GM19468 (cell line): Measurements from ENCODE around the gene KPNA6.
"Not testable (repeated sequence)": the region's sequence is repeated elsewhere in the genome, so short reads cannot be mapped to it uniquely, and the experiment has no call there.

Source experiments
- ATAC-seq: cut with Tn5 transposase; IDR thresholded peaks from one replicate; pipeline ENCODE4 v1.9.1; 2021; ENCODE audit warnings: mild to moderate bottlenecking, moderate library complexity, moderate number of reproducible peaks; ENCODE audit not compliant: unreplicated experiment; ENCODE audit errors: extremely low read depth

Gene KPNA6

DNA sequence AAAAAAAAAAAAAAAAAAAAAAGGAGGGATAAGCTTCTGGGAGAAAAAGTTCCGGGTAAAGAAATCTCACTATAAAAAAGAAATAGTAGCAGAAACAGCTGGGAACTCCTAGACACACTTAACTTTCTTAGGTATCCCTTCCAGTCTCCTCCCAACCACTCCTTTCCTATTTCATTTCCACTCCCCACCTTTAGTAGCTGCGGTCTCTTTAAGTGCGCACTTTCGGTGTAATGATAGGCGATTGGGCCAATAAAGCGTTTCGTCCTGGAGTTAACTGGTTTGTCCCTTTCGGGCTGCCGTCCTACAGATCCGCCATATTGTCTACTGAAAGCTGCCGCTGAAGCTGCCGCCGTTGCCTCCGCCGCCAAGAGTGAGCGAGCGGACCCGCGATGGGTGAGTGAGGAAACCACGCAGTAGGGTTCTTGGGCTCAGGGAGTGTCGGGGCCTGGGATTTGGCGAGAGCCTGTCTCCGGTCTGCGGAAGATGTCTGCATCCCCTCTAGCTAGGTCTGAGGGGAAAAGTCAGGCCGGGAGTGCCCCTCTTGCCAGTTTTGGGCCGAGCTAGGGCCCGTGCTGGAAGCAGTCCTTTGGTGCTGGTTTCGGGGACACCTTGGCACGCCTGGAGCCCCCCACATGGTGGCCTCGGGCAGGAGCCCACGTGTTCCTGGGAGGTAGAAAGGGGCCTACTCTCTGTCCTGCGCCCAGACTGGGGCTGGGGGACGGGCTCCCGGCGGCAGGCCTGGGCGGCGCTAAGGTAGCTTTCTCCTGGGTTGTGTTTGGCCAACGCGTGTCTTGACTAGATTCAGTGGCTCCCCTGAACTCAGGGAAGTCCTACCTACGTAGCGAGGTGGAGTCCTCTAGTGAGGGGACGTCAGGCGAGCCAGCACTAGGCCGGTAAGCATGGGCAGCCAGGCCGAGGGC lies at the start of gene KPNA6:
TSS of gene KPNA6 (plus strand) at position 315 of the 920 bp plus-strand sequence. CDS start at position 390, 75 bp downstream.
- ATAC-seq = peak; percentile 37

DNA sequence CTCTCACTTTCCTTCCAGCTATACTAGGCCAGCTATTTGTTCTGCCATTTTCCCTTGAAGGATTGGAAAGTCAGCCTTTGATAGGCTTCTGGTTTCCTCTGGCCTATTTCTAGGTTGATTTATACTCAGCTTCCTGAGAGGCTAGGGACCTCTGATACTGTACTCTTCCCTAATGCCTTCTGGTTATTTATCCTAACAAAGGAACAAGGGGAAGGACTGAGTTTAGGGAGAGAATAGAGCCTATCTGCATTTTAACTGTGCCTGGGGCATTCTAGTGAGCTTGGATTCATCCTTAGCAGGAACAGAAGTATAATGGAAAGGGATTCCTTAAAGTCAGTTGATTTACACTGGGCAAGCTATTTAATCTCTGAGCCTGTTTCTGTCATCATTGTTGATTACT lies 46.9 kb upstream of the KPNA6 start:
- ATAC-seq = no peak

DNA sequence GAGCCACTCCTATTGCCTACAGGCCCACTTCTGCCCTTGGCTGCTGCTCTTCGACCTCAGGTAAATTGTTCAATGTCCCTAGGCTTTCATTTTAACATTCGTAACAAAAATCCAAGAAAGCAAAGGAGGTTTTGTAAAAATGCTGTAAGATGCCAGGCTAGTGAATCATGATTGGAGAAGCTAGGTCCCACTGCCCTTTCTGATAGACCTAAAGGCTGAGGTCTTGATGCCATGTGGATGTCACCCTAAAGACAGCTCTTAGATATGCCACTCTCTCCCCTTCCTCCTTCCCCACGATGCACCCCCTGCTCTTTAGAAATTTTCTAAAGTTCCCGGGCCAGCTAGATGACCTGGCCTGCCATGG lies 45.0 kb upstream of the KPNA6 start:
- no peak for ATAC-seq

DNA sequence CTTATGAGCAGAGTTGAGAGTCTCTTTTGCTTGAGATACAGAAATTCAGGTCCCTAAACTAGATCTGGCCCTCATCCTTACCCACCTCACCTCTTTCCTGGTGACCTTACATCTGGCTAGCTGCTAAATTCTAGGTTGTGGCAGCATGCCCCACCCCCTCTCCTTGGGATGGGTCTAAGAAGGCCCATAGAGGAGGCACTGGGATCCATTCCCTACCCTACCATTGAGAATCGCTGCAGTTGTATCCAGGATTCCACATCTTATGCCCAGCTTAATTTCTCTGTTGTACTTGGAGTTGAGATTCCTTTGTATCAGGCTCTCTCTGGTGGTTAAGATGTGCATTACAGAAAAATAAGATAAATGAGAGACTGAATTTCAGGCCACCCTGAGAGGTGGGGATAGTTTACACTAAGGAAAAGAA lies 44.6 kb upstream of the KPNA6 start:
- ATAC-seq = no peak

DNA sequence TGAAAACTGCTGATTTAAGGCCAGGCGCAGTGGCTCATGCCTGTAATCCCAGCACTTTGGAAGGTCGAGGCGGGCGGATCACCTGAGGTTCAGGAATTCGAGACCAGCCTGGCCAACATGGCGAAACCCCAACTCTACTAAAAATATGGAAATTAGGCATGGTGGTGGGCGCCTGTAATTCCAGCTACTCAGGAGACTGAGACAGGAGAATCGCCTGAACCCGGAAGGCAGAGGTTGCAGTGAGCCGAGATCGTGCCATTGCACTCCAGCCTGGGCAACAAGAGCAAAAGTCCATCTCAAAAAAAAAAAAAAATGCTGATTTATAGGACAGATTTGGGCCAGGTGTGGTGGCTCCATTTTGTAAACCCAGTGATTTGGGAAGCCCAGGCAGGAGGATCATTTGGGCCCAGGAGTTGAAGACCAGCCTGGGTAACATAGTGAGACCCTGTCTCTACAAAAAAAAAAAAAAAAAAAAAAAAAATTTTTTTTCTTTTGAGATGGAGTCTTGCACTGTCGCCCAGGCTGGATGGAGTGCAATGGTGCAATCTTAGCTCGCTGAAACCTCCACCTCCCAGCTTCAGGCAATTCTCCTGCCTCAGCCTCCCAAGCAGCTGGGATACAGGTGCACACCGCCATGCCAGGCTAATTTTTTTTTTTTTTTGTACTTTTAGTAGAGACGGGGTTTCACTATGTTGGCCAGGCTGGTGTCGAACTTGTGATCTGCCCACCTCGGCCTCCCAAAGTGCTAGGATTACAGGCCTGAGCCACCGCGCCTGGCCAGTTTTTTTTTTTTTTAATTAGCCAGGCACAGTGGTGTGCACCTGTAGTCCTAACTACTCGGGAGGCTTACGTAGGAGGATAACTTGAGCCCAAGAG lies 42.0 kb upstream of the KPNA6 start:
- not testable (repeated sequence) for ATAC-seq

DNA sequence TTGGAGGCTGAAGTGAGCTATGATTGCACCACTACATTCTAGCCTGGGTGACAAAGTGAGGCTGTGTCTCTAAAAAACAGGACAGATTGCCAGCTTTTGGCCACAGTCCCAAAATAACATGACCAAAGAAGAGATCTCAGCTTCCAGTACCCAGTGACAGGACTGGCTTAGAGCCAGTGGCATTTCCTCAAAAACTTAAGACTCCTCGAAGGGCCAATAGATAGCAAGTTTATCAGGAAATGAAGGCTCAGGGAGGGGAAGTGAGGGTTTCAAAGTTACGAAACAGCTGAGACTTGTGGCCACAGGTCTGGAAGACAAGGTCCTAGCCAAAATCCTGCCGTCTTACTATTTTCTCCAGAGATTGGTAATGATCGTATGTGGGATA lies 41.4 kb upstream of the KPNA6 start:
- ATAC-seq = no peak

DNA sequence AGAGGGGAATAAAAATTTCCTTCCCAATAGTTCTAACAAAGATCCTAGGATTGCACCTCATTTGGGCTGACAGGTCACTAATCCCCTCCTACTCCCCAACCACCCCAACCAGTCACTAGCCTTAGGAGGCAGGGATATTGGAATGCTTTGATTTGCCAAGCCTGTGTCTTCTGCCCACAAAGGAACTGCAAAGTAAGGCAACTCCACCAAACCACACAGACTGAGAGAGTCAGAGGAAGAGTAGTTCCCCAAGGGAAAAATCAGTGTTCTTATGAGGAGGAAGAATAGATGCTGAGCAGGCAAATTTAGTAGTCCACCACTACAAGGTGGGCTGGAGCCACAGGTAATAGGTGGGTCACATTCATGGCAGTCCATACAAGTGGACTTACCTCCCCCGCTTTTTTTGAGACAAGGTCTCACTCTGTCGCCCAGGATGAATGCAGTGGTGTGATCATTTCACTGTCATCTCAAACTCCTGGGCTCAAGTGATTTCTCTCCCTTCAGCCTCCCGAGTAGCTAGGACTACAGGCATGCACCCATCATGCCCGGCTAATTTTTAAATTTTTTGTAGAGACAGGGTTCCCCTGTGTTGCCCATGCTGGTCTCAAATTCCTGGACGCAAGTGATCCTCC lies 38.8 kb upstream of the KPNA6 start:
- no peak for ATAC-seq

DNA sequence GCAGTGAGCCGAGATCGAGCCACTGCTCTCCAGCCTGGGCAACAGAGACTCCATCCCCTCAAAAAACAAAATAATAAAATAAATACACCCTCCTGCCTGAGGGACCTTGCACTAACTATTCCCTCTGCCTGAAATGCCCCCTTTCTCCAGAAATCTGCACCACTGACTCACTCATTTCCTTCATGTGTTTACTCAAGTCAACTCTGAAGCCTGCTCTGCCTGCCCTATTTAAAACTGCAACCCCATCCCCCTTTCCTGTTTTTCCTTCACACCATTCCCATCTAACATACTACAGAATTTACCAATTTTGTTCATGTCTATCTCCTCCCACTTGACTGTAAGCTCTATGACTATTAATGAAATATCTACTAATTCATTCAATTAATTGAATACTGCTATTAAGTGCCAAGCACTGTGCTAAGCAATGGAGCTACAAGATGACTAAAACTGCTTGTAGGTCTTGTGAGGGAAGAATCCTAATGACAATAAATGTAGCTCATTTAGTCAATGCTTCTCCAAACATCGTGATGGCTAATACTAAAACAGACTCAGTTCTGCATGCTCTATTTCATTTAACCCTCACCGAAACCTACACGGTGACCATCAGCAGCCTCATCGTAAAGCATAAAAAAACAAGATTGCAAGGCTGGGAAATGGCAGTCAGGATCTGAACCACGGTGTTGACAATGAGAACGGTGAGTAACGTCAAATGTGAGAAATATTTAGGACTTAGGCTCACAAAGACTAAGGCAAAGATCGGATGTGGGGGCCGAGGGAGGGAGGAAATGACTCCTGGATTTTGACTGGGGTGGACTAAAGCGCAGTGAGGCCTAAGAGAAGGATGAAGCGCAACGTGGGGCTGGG lies 35.9 kb upstream of the KPNA6 start:
- ATAC-seq = no peak

DNA sequence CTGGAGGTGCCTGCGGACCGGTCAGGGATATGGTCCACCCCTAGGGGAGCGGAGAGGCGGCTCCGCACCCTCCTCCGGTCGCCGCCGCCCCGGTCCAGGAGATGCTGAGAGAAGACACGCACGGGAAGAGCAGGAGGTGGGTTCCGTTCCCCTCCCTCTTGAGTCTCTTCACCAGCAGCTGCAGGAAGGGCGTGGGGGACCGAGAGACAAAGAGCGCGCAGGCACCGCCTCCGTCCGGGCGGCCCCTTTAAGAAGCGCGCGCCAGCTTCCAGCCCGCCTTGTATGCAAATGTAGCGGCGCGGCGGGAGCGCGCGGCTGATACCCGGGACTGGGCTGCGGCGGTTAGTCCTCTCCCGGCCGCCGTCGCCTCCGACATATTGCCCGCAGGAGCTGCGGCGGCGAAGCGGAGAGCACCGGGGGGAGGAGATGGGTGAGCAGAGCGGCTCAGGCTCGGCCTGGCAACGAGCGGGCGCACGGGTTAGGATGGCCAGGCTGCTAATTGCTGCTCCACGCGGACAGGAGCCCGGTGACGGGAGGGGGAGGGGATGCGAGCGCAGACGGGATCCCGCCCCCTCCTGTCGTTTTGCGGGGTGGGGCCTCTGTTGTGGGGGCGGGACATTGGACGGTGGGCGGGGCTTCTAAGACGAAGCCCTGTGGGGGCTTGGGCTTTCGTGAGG lies 35.1 kb upstream of the KPNA6 start, which contains the start of gene TMEM39B:
TSS of gene TMEM39B (plus strand) at position 318 of the 677 bp plus-strand sequence. CDS start at position 427, 109 bp downstream.
- peak; percentile 74 for ATAC-seq

DNA sequence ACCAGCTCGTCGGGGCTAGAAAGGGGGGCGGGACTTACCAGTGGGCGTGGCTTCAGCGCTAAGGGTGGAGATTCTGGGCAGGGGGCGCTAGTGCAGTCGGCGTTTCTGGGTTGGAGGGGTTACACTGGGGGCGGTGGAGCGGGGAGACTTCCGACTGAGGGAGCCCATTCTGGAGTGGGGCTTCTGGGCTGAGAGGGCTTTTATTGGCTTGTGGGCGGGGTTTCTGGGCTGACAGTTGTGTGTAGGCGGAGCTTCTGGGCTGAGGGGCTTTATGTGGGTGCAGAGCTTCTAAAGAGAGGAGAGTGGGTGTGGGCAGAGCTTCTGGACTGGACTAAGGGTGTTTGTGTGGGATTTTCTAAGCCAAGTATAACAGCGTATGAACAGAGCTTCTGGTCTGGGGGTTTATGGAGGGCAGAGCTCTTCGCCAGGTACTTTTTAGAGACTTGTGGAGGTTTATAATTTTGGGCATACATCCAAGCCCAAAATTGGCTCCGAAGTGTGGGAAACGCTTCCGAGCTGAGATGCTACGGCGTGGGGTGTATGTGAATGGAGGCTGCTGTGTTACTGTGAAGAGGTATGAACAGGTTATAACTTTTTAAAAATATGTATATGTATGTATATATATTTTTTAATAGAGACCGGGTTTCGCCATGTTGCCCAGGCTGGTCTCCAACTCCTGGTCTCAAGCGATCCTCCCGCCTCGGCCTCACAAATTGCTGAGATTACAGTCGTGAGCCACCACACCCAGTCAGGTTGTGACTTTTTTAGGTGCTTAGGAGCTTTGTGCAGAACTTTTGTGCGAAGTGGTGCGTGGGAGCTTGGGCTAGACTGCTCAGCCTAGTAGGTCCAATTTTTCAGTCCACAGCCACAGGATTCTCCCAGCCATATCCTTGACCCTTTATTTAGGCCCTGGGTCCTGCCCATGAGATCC lies 34.3 kb upstream of the KPNA6 start:
- ATAC-seq = no peak

DNA sequence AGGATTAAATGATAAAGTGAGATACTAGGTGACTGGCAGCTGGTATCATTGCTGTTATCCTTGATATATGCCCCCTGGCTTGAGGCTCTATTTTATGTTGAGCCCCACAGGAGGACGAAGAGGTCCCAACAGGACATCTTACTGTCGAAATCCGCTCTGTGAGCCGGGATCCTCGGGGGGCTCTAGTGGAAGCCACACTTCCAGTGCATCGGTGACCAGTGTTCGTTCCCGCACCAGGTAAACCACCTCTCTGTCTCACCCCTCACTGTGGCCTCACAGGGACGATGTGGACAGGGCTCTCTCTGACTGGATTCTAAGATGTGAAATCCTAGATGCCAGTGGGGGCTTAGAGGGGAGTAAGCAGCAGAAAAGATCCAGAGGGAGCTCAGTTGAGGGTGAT lies 33.0 kb upstream of the KPNA6 start:
- no peak for ATAC-seq

DNA sequence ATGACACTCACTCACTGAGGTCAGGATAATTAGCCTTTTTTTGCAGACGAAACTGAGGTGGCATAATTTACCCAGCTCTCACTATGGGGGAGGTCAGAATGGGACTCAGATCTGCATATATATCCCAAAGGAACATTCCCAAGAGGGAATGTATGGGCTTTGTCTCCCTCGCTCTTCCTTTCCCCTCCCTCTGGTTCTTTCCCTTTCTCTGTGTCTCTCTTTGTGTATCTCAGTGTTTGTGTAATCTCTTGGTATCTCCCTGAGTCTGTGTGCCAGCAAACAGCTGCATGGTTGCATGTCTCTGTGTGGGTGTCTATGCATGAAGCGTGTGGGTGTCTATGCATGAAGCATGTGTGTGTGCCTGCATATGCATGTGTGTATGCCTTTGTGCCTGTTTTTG lies 30.4 kb upstream of the KPNA6 start:
- no peak for ATAC-seq

DNA sequence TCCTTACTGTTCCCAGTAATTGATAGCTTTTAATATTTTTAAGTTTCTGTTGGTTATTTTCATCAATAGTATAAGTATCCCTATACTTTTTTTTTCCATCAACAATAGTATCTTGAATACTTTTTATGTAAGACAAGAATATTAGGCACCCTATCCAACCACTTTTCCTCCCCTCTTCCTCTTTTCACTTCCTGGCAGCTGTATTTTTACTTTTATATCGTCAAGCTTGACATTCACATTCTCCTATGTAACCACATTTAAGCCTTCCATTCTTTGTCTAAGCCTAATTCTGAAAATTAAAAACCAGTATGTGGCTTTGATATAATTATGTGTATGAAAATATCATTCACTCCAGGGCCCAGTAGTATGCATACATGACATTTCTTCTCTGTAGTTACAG lies 25.8 kb upstream of the KPNA6 start:
- no peak for ATAC-seq

DNA sequence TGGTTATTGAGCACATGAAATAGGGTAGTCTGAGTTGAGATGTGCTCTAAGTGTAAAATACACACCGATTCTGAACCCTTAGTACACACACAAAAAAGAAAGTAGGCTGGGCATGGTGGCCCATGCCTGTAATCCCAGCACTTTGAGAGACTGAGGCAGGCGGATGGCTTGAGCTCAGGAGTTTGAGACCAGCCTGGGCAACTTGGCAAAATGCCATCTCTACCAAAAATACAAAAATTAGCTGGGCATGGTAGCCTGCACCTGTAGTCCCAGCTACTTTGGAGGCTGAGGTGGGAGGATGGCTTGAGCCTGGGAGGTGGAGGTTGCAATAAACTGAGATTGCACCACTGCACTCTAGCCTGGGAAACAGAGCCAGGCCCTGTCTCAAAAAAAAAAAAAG lies 21.5 kb upstream of the KPNA6 start:
- ATAC-seq = not testable (repeated sequence)

DNA sequence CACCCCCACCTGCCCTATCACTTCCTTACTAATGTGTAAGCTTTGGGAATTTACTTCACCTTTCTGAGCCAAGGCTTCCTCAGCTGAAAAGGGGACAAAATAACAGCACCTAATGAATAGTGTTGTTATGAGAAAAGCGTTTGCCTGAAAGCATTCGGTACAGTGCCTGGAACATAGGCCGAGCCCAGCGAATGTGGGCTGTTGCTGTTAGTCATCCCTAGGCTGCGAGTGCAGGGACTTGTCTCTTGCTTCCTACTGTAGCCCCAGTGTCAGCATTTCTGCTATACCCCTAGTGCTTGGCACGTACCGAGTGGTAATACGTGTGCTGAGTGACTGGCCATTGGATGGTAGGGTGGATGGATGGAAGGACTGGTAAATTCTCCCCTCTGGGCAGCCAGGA lies 16.7 kb upstream of the KPNA6 start:
- no peak for ATAC-seq

DNA sequence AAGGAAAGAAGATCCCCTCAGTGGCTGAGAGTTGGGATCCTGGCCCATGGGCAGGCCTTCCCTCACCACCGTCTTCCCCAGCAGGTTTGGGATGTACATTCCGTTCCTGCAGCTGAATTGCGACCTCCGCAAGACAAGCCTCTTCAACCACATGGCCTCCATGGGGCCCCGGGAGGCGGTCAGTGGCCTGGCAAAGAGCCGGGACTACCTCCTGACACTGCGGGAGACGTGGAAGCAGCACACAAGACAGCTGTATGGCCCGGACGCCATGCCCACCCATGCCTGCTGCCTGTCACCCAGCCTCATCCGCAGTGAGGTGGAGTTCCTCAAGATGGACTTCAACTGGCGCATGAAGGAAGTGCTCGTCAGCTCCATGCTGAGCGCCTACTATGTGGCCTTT lies 16.3 kb upstream of the KPNA6 start:
- no peak for ATAC-seq

DNA sequence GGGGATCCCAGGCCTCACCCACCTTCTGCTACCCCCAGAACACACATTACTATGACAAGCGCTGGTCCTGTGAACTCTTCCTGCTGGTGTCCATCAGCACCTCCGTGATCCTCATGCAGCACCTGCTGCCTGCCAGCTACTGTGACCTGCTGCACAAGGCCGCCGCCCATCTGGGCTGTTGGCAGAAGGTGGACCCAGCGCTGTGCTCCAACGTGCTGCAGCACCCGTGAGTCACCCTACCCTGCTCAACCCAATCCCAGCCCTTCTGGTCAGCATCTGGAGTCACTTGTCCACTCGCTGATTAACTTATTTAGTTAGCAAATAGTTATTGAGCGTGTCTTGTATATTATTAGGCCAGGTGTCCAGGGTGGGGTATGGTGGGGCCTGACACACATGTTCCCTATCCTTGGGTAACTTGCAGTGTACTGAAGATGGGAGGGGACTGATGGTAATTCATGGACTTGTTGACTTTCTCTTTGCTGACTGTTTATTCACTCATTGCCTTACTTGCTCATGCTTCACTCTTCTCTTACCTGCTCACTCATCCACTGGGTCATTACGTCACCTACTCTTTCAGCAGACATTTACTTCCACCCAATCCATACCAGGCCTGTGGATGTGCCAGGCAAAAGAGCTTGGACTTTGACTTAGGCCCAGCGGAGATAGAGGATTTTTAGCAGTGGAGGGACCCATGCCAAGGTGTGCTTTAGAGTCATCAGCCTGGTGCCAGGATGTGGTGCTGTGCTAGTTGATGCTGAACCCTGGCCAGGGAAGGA lies 12.9 kb upstream of the KPNA6 start:
- no peak for ATAC-seq
